ENCODE measurements around the gene ARHGAP10. TPM values are rescaled to one million over a fixed set of nuclear protein-coding genes. Genes with fewer than 3 reads are reported as not detected.
"Not testable (repeated sequence)": the region's sequence is repeated elsewhere in the genome, so short reads cannot be mapped to it uniquely, and the experiment has no call there.

ARHGAP10 gene
- total RNA-seq, 4 donors from 2014 or later = 186 to 296 (median 192) TPM

DNA sequence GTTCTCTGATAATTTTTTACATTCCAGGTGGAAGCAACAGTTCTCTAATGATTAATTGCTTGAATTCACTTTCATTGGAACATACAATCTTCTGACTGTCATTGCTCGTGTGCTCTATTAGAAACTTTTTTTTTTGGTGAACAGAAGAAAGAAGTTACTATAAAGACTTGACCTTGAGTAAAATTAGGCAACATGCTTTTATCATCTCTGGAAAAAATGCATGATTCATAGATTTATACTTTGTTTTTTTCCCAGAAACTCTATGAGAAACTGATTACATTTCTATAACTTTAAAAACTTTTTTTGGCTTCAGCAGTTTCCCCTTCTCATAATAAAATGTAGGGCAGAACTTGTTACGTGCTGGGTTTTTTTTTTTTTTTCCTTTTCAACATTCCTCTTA, 167.6 kb downstream of the ARHGAP10 start:
- TF ChIP-seq POLR2A (IDR thresholded peaks at IDR 0.05; ENCODE audit: low read depth) = no peak
- no peak for DNase-seq (ENCODE audit: extremely low spot score)
- Histone ChIP-seq H3K27me3 (no peaks in the 10 kb centered on the region), H3K27ac (replicated peaks in 1 of 4) (no peak overlapping the region), H3K4me1 (peaks cover 7 to 31% (median 28%) of the 10 kb centered on the region in 4 donors), H3K4me3 (no peak overlapping the region), H3K9me3 (peaks cover 0 to 11% (median 4%) of the 10 kb centered on the region in 4 donors), H3K36me3 (peaks cover 0 to 28% (median 13%) of the 10 kb centered on the region in 4 donors)
- WGBS = 47% methylated on average over 2 of the region's 2 CpGs
- intact Hi-C loops (cut with DNase I) = no loop called here

DNA sequence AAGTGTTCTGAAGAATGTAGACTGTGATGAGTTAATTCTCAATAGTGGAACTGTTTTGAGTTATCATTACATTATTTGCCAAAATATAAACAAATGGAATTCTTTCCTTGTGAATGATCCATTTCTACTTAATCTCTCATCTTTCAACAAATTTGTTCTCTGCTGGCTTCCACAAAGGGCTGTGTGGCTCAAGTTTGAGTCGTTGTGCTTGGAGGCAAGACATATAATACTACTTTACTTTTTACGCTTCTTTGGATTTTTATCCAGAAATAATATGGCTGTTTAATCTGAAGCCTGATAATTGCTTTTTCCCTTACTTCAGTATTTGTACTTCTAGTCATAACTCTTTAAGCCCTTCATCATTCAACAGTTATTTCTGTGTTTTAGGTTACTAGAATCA, 169.5 kb downstream of the ARHGAP10 start:
- Histone ChIP-seq H3K27me3 (no peaks in the 10 kb centered on the region), H3K4me3 (no peak overlapping the region), H3K36me3 (peaks cover 0 to 31% (median 13%) of the 10 kb centered on the region in 4 donors), H3K4me1 (peaks cover 7 to 31% (median 28%) of the 10 kb centered on the region in 4 donors), H3K9me3 (peaks cover 0 to 8% (median 0%) of the 10 kb centered on the region in 4 donors), H3K27ac (replicated peaks in 1 of 4) (no peak overlapping the region)
- 14% methylated on average over 2 of the region's 2 CpGs for WGBS
- TF ChIP-seq, protein P1, sequence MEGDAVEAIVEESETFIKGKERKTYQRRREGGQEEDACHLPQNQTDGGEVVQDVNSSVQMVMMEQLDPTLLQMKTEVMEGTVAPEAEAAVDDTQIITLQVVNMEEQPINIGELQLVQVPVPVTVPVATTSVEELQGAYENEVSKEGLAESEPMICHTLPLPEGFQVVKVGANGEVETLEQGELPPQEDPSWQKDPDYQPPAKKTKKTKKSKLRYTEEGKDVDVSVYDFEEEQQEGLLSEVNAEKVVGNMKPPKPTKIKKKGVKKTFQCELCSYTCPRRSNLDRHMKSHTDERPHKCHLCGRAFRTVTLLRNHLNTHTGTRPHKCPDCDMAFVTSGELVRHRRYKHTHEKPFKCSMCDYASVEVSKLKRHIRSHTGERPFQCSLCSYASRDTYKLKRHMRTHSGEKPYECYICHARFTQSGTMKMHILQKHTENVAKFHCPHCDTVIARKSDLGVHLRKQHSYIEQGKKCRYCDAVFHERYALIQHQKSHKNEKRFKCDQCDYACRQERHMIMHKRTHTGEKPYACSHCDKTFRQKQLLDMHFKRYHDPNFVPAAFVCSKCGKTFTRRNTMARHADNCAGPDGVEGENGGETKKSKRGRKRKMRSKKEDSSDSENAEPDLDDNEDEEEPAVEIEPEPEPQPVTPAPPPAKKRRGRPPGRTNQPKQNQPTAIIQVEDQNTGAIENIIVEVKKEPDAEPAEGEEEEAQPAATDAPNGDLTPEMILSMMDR (IDR thresholded peaks at IDR 0.05) = no peak
- TF ChIP-seq EP300 (IDR thresholded peaks at IDR 0.05) (no peak), POLR2AphosphoS5 (IDR thresholded peaks at IDR 0.05) (no peak), POLR2A (IDR thresholded peaks at IDR 0.05; ENCODE audit: low read depth) (no peak)
- DNase-seq (ENCODE audit: extremely low spot score) = no peak
- intact Hi-C loops (cut with DNase I) = no loop called here

DNA sequence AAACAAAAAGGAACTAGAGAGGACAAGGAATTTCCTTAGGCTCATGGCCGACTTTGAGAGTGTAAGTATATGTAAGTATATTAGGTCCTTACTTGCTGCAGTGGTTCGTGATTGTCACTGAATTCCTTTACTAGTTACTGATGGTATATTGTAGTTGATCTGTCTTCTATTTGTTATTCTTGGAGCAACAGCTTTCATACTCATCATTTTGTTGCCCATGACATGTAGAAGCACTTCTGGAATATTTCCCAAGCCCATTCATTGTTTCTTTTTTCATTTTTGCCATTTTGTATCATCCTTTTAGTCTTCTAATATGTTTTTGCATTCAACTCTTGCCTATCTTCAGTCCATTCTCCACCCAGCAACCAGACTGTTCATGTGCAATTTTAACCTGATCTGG, 170.0 kb downstream of the ARHGAP10 start:
- peaks cover 0 to 8% (median 0%) of the 10 kb centered on the region in 4 donors for H3K9me3 ChIP-seq
- no peaks in the 10 kb centered on the region for H3K27me3 ChIP-seq
- TF ChIP-seq, protein P1 (IDR thresholded peaks at IDR 0.05) = no peak
- TF ChIP-seq POLR2A (IDR thresholded peaks at IDR 0.05; ENCODE audit: low read depth) = no peak
- TF ChIP-seq POLR2AphosphoS5 (IDR thresholded peaks at IDR 0.05) = no peak
- no peak for TF ChIP-seq EP300 (IDR thresholded peaks at IDR 0.05)
- no peak overlapping the region for H3K4me3 ChIP-seq
- H3K4me1 ChIP-seq = peaks cover 7 to 31% (median 28%) of the 10 kb centered on the region in 4 donors
- no peak for DNase-seq (ENCODE audit: extremely low spot score)
- 80% methylated on average over 2 of the region's 2 CpGs for WGBS
- intact Hi-C loops (cut with DNase I) = no loop called here
- peaks cover 0 to 37% (median 14%) of the 10 kb centered on the region in 4 donors for H3K36me3 ChIP-seq
- H3K27ac ChIP-seq (replicated peaks in 1 of 4) = no peak overlapping the region

DNA sequence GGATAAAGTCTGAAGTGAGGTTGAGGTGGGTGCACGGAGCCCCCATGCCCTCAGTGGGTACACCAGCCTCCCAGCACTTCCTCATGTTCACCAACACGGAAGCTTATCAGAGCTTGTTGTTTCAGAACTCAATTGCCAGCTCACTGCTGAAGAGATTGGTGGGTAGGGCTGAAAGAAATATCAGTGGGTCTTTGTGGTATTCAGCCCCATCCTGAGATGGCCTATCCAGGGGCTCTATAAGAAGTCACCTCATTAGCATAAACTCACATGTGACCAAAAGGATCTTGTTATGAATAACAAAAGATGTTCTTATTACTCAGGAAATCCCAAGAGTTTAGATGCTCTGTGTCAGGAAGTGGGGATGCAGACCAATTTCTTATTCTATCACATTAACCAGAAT, 177.3 kb downstream of the ARHGAP10 start:
- H3K27me3 ChIP-seq = no peaks in the 10 kb centered on the region
- no peak overlapping the region for H3K4me3 ChIP-seq
- peaks cover 25 to 76% (median 44%) of the 10 kb centered on the region in 4 donors for H3K36me3 ChIP-seq
- no peak for DNase-seq (ENCODE audit: extremely low spot score)
- TF ChIP-seq EP300 (IDR thresholded peaks at IDR 0.05) (no peak), POLR2AphosphoS5 (IDR thresholded peaks at IDR 0.05) (no peak), POLR2A (IDR thresholded peaks at IDR 0.05; ENCODE audit: low read depth) (no peak)
- TF ChIP-seq, protein P1 (IDR thresholded peaks at IDR 0.05) = no peak
- WGBS = 58% methylated on average over 2 of the region's 2 CpGs
- H3K9me3 ChIP-seq = no peaks in the 10 kb centered on the region
- intact Hi-C loops (cut with DNase I) = no loop called here
- H3K4me1 ChIP-seq = no peaks in the 10 kb centered on the region
- no peak overlapping the region for H3K27ac ChIP-seq (replicated peaks in 1 of 4)

DNA sequence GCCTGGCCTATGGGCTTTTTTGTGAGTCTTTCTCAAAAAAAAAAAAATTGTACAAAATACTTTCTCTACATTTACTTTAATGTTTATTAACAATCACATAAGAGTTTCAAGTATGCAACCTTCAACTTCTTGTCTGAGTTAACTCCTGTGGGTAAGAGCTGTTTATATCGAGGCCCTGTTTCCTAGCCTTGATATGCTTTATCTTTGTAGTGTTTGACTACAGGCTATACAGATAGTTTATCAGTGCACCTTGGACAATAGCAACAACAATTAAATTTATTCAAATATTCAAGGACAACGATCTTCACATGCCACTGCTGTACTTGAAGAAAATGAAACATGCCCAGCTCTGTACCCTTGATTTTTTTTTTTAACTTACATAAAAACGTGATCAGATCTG, 178.4 kb downstream of the ARHGAP10 start:
- Histone ChIP-seq H3K36me3 (peaks cover 30 to 86% (median 54%) of the 10 kb centered on the region in 4 donors), H3K4me3 (no peak overlapping the region)

DNA sequence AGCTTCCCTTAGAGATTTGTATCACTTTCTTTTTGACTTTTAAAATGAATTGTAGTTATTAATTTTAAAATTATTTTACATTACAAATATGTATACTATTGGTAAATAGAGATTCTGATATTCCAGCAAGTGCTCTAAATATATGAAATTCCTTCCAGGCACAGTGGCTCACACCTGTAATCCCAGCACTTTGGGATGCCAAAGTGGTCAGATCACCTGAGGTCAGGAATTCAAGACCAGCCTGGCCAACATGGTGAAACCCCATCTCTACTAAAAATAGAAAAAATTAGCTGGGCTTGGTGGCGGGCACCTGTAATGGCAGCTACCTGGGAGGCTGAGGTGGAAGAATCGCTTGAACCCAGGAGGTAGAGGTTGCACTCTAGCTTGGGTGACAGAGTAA, 180.2 kb downstream of the ARHGAP10 start:
- H3K4me1 ChIP-seq = peaks cover 0 to 17% (median 12%) of the 10 kb centered on the region in 4 donors
- DNase-seq (ENCODE audit: extremely low spot score); H3K27me3 ChIP-seq; H3K4me3 ChIP-seq; H3K27ac ChIP-seq (replicated peaks in 1 of 4); H3K9me3 ChIP-seq; intact Hi-C loops (cut with DNase I): not testable (repeated sequence)
- H3K36me3 ChIP-seq = peaks cover 33 to 91% (median 57%) of the 10 kb centered on the region in 4 donors
- WGBS = 100% methylated on average over 2 of the region's 2 CpGs

More for the DNA sequence above, 178.4 kb downstream of the ARHGAP10 start:
- no peak for DNase-seq (ENCODE audit: extremely low spot score)
- Histone ChIP-seq H3K27me3 (no peaks in the 10 kb centered on the region), H3K9me3 (no peaks in the 10 kb centered on the region), H3K27ac (replicated peaks in 1 of 4) (no peak overlapping the region), H3K4me1 (no peaks in the 10 kb centered on the region)
- TF ChIP-seq EP300 (IDR thresholded peaks at IDR 0.05) (no peak), POLR2A (IDR thresholded peaks at IDR 0.05; ENCODE audit: low read depth) (no peak), POLR2AphosphoS5 (IDR thresholded peaks at IDR 0.05) (no peak)
- TF ChIP-seq, protein P1 (IDR thresholded peaks at IDR 0.05) = no peak
- intact Hi-C loops (cut with DNase I) = no loop called here
- 87% methylated on average over 3 of the region's 3 CpGs for WGBS

Measured in esophagus muscularis mucosa (tissue), 4 donors.